ENCODE data around the gene ERBB4. TPM values are rescaled to one million over a fixed set of nuclear protein-coding genes. Genes with fewer than 3 reads are reported as not detected.

ERBB4 gene
- total RNA-seq, 1 experiment from 2014 or later: 0.04 TPM

DNA sequence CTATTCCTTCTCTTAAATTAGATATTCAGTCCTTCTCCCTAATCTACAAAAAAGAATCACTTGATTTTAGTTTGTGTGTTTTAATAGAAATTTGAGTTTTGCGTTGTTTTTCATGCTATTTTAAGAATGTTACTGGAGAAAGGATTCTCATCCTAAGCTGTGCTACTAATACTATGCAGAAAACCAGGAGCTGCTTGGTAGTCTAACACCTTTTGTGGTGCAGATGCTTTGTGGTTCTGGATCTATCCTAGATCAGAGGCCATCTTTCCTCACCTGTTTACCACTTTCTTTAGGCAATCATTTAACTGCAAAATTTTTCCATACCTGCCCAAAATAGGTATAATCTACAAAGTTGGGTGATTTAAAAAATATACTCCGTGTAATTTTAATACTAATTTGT lies 1158.6 kb downstream of the ERBB4 start:
- no peak overlapping the region for H3K4ac ChIP-seq (ENCODE audit: low read depth, low read length)
- H3K18ac ChIP-seq (ENCODE audit: insufficient read length, low read depth, low read length): no peak overlapping the region
- H3K23ac ChIP-seq (ENCODE audit: insufficient read length, low read depth, low read length): no peak overlapping the region
- no peak overlapping the region for H3K56ac ChIP-seq (ENCODE audit: insufficient read length, low read depth, low read length)
- H2BK5ac ChIP-seq (ENCODE audit: insufficient read length, low read length): no peak overlapping the region
- no peak overlapping the region for H4K5ac ChIP-seq (ENCODE audit: insufficient read length, low read depth, low read length)
- no peak overlapping the region for H4K91ac ChIP-seq (ENCODE audit: insufficient read length, low read depth, low read length)
- H4K20me1 ChIP-seq (ENCODE audit: control insufficient read depth, insufficient read depth, insufficient read length): no peaks in the 10 kb centered on the region
- H3K27ac ChIP-seq (ENCODE audit: insufficient read length, low read depth, low read length): no peak overlapping the region
- no peak overlapping the region for H2AK5ac ChIP-seq (ENCODE audit: insufficient read length, low read length)
- H2BK15ac ChIP-seq (ENCODE audit: low read depth, low read length): no peak overlapping the region
- H3K4me2 ChIP-seq (ENCODE audit: insufficient read depth, insufficient read length, low read length): no peak overlapping the region
- H3K79me1 ChIP-seq (ENCODE audit: insufficient read depth, low read depth, low read length, poor library complexity, severe bottlenecking): no peaks in the 10 kb centered on the region
- no peaks in the 10 kb centered on the region for H3K9me3 ChIP-seq (ENCODE audit: control insufficient read depth, low read depth, low read length)
- no peak overlapping the region for H3K9ac ChIP-seq (ENCODE audit: extremely low read depth, insufficient read length, low read length)
- H2AFZ ChIP-seq (ENCODE audit: low read length): no peak overlapping the region
- no peak overlapping the region for H3K4me3 Mint-ChIP-seq
- no peak overlapping the region for H2BK20ac ChIP-seq (ENCODE audit: low read depth, low read length, poor library complexity, severe bottlenecking)
- H3K27me3 Mint-ChIP-seq (ENCODE audit: low read depth): no peaks in the 10 kb centered on the region
- H3K9me3 Mint-ChIP-seq: no peaks in the 10 kb centered on the region
- peaks cover 9 to 13% of the 10 kb centered on the region in 2 experiments for H3K4me1 Mint-ChIP-seq
- H3K27ac Mint-ChIP-seq: no peak overlapping the region
- no peak overlapping the region for H3K14ac ChIP-seq (ENCODE audit: insufficient read depth, low read length)
- no peaks in the 10 kb centered on the region for H3K27me3 ChIP-seq (ENCODE audit: insufficient read depth, low read length)
- DNase-seq: no peak
- H3K4me1 ChIP-seq (ENCODE audit: insufficient read depth, low read length): no peaks in the 10 kb centered on the region
- no peak overlapping the region for H2BK120ac ChIP-seq (ENCODE audit: low read depth, low read length, poor library complexity, severe bottlenecking)
- WGBS (ENCODE audit: extremely low coverage, insufficient read length, low lambda C conversion rate): no CpG with 5 or more reads among the region's 2 CpGs
- no peaks in the 10 kb centered on the region for H3K36me3 Mint-ChIP-seq (ENCODE audit: insufficient read depth in 1 of 3, low read depth in 3 of 3)
- H4K8ac ChIP-seq (replicated peaks; ENCODE audit: insufficient read length, low read depth, low read length): no peak overlapping the region
- no peaks in the 10 kb centered on the region for H3K79me2 ChIP-seq (ENCODE audit: insufficient read depth, low read length)
- TF ChIP-seq CTCF (conservative IDR thresholded peaks at IDR 0.05): no peak
- H3K23me2 ChIP-seq (ENCODE audit: insufficient read length, low read depth, low read length, poor library complexity, severe bottlenecking): no peaks in the 10 kb centered on the region
- H3T11ph ChIP-seq (ENCODE audit: low read length): no peak overlapping the region
- no peak overlapping the region for H2BK12ac ChIP-seq (ENCODE audit: insufficient read length, low read depth, low read length)

All from H9 (cell line).